DOHH2 (cell line): Measurements from ENCODE around the gene GLP2R.
"Not testable (repeated sequence)": the region's sequence is repeated elsewhere in the genome, so short reads cannot be mapped to it uniquely, and the experiment has no call there.

ENCODE experiments used
- H3F3A ChIP-seq: fragments of 200-600 bp; sonication (generic), shearing (Covaris generic); 2 replicates; pipeline ENCODE4 v1.6.0; 2016; ENCODE audit warnings: antibody characterized with exemption, mild to moderate bottlenecking; ENCODE audit not compliant: control insufficient read depth, insufficient read depth
- H3K27ac ChIP-seq: fragments of 200-600 bp; sonication (generic); 2 replicates; pipeline ENCODE4 v1.5.1; 2014; ENCODE audit warnings: low read depth, mild to moderate bottlenecking, low read length, moderate library complexity
- H3K27me3 ChIP-seq: fragments of 200-600 bp; sonication (generic); 2 replicates; pipeline ENCODE4 v1.6.1; 2014; ENCODE audit warnings: mild to moderate bottlenecking, low read length, mixed read lengths; ENCODE audit not compliant: control insufficient read depth
- H3K36me3 ChIP-seq: fragments of 200-600 bp; sonication (generic); 2 replicates; pipeline ENCODE4 v1.6.1; 2014; ENCODE audit warnings: mild to moderate bottlenecking, low read length, moderate library complexity, mixed read lengths; ENCODE audit not compliant: control insufficient read depth
- H3K4me1 ChIP-seq: fragments of 200-600 bp; sonication (generic); 2 replicates; pipeline ENCODE4 v1.6.1; 2014; ENCODE audit warnings: mild to moderate bottlenecking, low read length, mixed read lengths; ENCODE audit not compliant: control insufficient read depth
- H3K4me2 ChIP-seq: fragments of 200-600 bp; sonication (generic); 2 replicates; pipeline ENCODE4 v1.6.0; 2014; ENCODE audit warnings: mild to moderate bottlenecking, low read length, moderate library complexity
- H3K4me3 ChIP-seq: fragments of 200-600 bp; sonication (generic); 2 replicates; pipeline ENCODE4 v1.5.1; 2014; ENCODE audit warnings: mild to moderate bottlenecking, low read length, mixed read lengths
- H3K79me2 ChIP-seq: fragments of 200-600 bp; sonication (generic); 2 replicates; pipeline ENCODE4 v1.6.1; 2014; ENCODE audit warnings: mild to moderate bottlenecking, low read length, mixed read lengths; ENCODE audit not compliant: control insufficient read depth
- H3K9me2 ChIP-seq: fragments of 200-600 bp; sonication (generic); replicated peaks from 2 replicates; pipeline ENCODE4 v1.6.1; 2014; ENCODE audit warnings: mild to moderate bottlenecking, low read length, mixed read lengths; ENCODE audit not compliant: control insufficient read depth
- H3K9me3 ChIP-seq: fragments of 200-600 bp; sonication (generic); 2 replicates; pipeline ENCODE4 v1.6.1; 2014; ENCODE audit warnings: antibody characterized with exemption, low read length, mixed read lengths; ENCODE audit not compliant: control insufficient read depth, insufficient read depth
- H4K20me1 ChIP-seq: fragments of 200-600 bp; sonication (generic); 2 replicates; pipeline ENCODE4 v1.6.0; 2014; ENCODE audit warnings: low read depth, mild to moderate bottlenecking, antibody characterized with exemption, low read length, moderate library complexity; ENCODE audit not compliant: control insufficient read depth, insufficient read depth
- CTCF ChIP-seq: fragments of 200-600 bp; sonication (generic); IDR thresholded peaks from one replicate; pipeline ENCODE4 v1.5.1; 2014; ENCODE audit warnings: antibody characterized with exemption, mild to moderate bottlenecking, low read depth, low read length; ENCODE audit not compliant: poor library complexity, severe bottlenecking
- EZH2phosphoT487 ChIP-seq: fragments of 200-600 bp; sonication (generic); IDR thresholded peaks from 2 replicates; pipeline ENCODE4 v1.6.1; 2017; ENCODE audit warnings: borderline replicate concordance, mild to moderate bottlenecking, antibody characterized with exemption, low read length, moderate library complexity, mixed read lengths

The GLP2R gene

GRCh38 chr17:9918804-9919352, 93.2 kb downstream of the GLP2R start:
- Histone ChIP-seq H3K4me1 (no peaks in the 10 kb centered on the region), H3K27me3 (no peaks in the 10 kb centered on the region), H3K27ac (no peak overlapping the region), H4K20me1 (no peaks in the 10 kb centered on the region), H3K36me3 (no peaks in the 10 kb centered on the region), H3F3A (no peaks in the 10 kb centered on the region), H3K9me3 (no peaks in the 10 kb centered on the region), H3K79me2 (no peaks in the 10 kb centered on the region), H3K9me2 (no peaks in the 10 kb centered on the region), H3K4me2 (no peak overlapping the region), H3K4me3 (no peak overlapping the region)
- no peak for TF ChIP-seq CTCF
- TF ChIP-seq EZH2phosphoT487, result no peak

- not testable (repeated sequence) for H3K4me1 ChIP-seq, H3K27me3 ChIP-seq, H3K36me3 ChIP-seq, H4K20me1 ChIP-seq, H3K27ac ChIP-seq, H3K79me2 ChIP-seq, H3F3A ChIP-seq, H3K9me3 ChIP-seq, H3K9me2 ChIP-seq, H3K4me2 ChIP-seq, H3K4me3 ChIP-seq
Measured at GRCh38 chr17:9921216-9921615, 95.5 kb downstream of the GLP2R start.

DNA sequence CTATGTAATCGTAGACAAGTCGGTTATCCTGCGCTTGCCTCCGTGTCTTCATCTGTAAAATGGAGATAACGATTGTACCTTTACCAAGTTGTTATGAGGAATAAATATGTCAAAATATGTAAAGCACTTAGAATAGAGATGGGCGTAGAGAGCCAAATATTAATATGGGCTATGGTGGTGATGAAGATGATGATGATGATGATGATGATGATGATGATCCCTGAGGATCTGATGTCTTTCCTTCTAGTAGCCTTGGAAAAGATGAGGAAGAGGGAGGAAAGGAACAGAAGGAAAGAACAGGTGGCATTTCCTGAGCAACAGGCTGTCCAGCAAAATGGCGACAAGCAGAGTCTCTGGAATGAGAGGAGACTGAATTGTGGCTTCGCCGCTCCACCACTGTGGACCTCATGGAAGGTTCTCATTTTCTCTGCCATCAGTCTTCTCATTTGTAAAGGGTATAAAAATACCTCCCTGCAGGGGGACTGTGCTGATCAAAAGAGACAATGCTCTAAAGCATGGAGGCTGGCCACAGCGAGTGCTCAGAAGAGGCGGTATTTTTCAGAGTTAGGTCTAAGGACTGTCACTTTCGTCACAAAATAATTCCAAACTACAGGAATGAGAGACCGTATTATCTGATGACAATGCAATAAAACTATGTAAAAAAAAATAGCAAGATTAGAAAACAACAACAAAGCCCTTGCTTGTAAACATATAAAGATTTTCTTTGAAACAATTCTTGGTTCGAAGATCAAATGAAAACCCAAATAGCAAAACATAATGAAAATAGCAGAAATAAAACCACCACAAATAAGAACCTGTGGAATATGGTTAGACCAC, 96.5 kb downstream of the GLP2R start:
- Histone ChIP-seq H3K27ac (no peak overlapping the region), H3K79me2 (no peaks in the 10 kb centered on the region), H3K4me2 (no peak overlapping the region), H3K4me1 (no peaks in the 10 kb centered on the region), H3K9me3 (no peaks in the 10 kb centered on the region), H4K20me1 (no peaks in the 10 kb centered on the region), H3K9me2 (no peaks in the 10 kb centered on the region), H3F3A (no peaks in the 10 kb centered on the region), H3K36me3 (no peaks in the 10 kb centered on the region), H3K4me3 (no peak overlapping the region), H3K27me3 (no peaks in the 10 kb centered on the region)
- TF ChIP-seq CTCF, result no peak
- no peak for TF ChIP-seq EZH2phosphoT487

GRCh38 chr17:9924735-9925191, 99.0 kb downstream of the GLP2R start:
- Histone ChIP-seq H3K9me3 (no peaks in the 10 kb centered on the region), H3K27ac (no peak overlapping the region), H3K9me2 (no peaks in the 10 kb centered on the region), H3K27me3 (no peaks in the 10 kb centered on the region), H3K79me2 (no peaks in the 10 kb centered on the region), H3K4me2 (no peak overlapping the region), H3F3A (no peaks in the 10 kb centered on the region), H3K4me1 (no peaks in the 10 kb centered on the region), H4K20me1 (no peaks in the 10 kb centered on the region), H3K36me3 (no peaks in the 10 kb centered on the region), H3K4me3 (no peak overlapping the region)
- TF ChIP-seq EZH2phosphoT487, result no peak
- TF ChIP-seq CTCF, result peak; percentile 76
